Stimulated activated CD4-positive, alpha-beta T cell treated with anti-CD3 and anti-CD28 coated beads, TNF-alpha, amount 100 ng/mL, for 24 hours (primary cell): Measurements from ENCODE around the gene POLE.

Source experiments
- DNase-seq, 3 experiments: peaks; one replicate each; pipeline ENCODE4 v3.0.0-alpha.2; 2020; ENCODE audit warnings: low read depth in 3 of 3

The POLE gene

GRCh38 chr12:132657004-132657727 lies 30.0 kb downstream of the POLE start:
- DNase-seq = no peak

- no peak for DNase-seq
Measured at GRCh38 chr12:132653567-132654290, 33.4 kb downstream of the POLE start.

- no peak for DNase-seq
Measured at GRCh38 chr12:132651444-132652100, 35.6 kb downstream of the POLE start.

- no peak for DNase-seq
Measured at GRCh38 chr12:132649226-132649945, 37.8 kb downstream of the POLE start.

- DNase-seq = no peak
Measured at GRCh38 chr12:132648616-132649225, 38.4 kb downstream of the POLE start.

GRCh38 chr12:132647858-132648257 lies 39.3 kb downstream of the POLE start:
- DNase-seq = no peak

- no peak for DNase-seq
Measured at GRCh38 chr12:132646850-132647249, 40.3 kb downstream of the POLE start.

- DNase-seq = no peak
Measured at GRCh38 chr12:132642846-132643835, 44.0 kb downstream of the POLE start.

- DNase-seq = no peak
Measured at GRCh38 chr12:132641811-132642650, 45.1 kb downstream of the POLE start.

GRCh38 chr12:132640936-132641335 lies 46.2 kb downstream of the POLE start:
- DNase-seq = no peak

GRCh38 chr12:132639956-132640520 lies 47.1 kb downstream of the POLE start:
- DNase-seq = no peak

- DNase-seq = no peak
Measured at GRCh38 chr12:132638541-132639408, 48.4 kb downstream of the POLE start.

- no peak for DNase-seq
Measured at GRCh38 chr12:132637811-132638210, 49.3 kb downstream of the POLE start.

- DNase-seq = no peak
Measured at GRCh38 chr12:132635076-132635955, 51.8 kb downstream of the POLE start.

GRCh38 chr12:132634411-132634990 lies 52.6 kb downstream of the POLE start:
- DNase-seq = no peak

GRCh38 chr12:132633901-132634300 lies 53.2 kb downstream of the POLE start:
- DNase-seq = no peak

- no peak for DNase-seq
Measured at GRCh38 chr12:132633398-132633797, 53.7 kb downstream of the POLE start.
